Hypothalamus (tissue), 51 donors: ENCODE data around the gene WIPF2.
"Not testable (repeated sequence)": the region's sequence is repeated elsewhere in the genome, so short reads cannot be mapped to it uniquely, and the experiment has no call there.

Experiments
- DNase-seq, 51 donors: peaks; one replicate each; lab custom pipeline; 2025; lab: John Stamatoyannopoulos, UW

Gene WIPF2

DNA sequence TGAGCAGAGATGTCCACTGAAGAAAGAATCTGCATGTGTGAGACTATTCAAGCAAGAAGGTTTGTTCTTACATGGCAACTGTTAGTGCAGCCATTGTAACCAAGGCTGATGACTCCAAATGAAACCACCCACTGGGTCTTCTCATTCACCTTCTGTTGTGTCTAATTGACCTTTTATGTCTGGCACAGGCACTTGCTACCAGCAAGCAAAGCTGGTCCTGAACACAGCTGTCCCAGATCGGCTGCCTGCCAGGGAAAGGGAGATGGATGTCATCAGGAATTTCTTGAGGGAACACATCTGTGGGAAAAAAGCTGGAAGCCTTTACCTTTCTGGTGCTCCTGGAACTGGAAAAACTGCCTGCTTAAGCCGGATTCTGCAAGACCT is 72.2 kb downstream of the WIPF2 start:
- DNase-seq = no peak

DNA sequence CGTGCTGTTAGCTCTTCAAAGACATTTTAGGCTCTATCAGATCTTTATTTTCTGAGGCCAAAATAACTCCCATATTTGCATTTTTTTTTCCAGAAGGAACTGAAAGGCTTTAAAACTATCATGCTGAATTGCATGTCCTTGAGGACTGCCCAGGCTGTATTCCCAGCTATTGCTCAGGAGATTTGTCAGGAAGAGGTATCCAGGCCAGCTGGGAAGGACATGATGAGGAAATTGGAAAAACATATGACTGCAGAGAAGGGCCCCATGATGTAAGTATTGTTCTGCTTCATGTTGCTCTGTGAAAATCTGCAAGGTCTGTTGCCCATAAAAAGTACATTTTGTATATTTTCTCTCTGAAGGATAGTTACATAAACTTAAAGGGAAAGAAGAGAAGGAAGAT is 74.3 kb downstream of the WIPF2 start:
- DNase-seq = no peak

DNA sequence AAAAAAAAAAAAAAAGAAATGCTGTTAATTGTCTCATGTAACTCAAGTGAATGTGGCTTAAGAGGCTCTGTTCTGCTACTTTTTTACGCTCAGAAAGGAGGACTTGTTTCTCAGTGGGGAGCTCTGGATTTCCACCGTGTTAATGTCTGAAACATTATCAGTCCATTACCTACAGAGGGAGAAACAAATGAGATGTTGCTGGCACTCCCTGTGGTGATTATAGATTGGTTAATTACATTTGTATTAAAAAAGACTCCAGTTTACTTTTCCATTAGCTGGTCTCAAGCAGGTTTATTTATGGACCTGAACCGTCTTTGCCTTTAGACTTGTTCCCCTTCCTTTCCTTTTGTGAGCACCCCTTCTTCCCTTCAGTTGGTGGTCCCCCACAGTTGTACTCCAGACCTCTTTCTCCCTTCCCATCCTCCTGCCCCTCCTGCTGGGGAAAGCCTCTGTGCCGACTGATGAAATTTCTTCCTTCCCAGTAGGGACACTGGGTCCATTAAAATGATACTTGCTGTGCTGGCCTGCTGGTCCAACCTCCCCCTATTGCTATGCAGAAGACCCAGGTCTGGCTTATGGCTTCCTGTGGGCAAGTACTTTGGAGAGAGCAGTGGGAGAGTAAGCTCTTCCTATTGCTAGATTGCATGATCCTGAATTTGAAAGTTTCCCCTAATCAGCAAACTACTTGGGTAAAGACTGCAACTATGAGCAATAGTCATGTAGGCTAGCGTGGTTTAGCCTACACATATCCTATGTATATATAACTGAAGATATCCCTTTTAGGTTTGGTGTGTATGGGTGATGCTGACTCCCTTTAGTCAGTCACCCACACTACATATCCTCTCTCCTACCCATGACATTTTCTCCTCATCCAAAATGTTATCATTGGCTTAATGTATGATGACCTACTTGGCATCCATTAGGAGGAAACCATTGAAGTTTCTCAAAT is 76.7 kb downstream of the WIPF2 start:
- no peak for DNase-seq

DNA sequence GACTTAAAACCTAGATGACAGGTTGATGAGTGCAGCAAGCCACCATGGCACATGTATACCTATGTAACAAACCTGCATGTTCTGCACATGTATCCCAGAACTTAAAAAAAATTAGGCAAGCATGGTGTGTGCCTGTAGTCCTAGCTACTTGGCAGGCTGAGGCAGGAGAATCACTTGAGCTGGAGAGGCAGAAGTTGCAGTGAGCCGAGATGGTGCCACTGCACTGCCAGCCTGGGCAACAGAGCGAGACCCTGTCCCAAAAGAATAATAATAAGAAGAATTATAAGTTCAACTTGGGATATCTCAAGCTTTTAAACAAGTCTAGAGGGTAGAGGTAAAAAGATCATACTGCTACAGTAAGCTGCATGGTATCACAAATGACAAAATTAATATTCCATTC is 78.4 kb downstream of the WIPF2 start:
- no peak for DNase-seq

DNA sequence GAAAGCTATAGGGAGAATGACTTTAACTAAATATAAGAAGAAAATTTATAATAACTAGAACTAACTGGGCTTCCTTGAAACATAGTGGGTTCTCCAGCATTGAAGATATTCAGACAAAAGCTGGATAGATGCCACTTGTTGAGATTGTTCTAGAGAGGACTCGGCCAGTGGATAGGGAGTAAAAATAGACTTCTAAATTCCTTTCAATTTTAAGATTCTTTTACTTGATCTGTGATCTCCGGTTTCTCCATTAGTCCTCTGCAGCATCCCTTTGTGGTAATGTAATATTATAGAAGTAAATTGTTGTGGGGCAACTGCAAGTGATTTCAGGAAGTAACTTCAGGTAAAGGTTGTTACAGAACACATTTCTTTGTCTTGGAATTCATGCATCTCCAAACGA is 79.6 kb downstream of the WIPF2 start:
- DNase-seq = no peak

DNA sequence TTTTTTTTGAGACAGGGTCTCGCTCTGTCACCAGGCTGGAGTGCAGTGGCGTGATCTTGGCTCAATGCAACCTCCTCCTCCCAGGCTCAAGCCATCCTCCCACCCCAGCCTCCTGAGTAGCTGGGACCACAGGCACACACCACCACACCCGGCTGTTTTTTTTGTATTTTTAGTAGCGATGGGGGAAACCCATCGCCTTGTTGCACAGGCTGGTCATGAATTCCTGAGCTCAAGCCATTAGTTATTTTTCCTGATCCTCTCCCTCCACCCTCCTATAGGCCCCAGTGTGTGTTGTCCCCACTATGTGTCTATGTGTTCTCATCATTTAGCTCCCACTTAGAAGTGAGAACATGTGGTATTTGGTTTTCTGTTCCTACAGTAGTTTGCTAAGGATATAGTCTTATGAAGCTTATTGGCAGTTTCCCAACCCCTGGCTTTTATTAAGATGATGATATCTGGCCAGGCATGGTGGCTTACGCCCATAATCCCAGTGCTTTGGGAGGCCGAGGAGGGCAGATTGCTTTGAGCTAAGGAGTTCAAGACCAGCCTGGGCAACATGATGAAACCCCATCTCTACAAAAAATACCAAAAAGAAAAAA is 80.2 kb downstream of the WIPF2 start:
- DNase-seq = not testable (repeated sequence)

DNA sequence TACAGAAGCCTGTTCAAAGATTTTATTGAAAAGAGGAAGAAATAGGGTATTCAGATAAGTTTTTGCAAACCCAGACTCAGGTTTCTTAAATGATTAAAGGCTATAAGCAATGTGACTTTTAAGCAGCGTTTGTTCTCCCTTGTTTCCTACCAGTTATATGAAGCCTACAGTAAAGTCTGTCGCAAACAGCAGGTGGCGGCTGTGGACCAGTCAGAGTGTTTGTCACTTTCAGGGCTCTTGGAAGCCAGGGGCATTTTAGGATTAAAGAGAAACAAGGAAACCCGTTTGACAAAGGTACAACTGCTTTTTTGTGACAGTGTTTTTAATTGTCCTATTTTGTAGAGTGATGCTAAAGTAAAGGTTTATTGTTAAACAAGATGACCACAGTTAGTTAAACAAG is 82.2 kb downstream of the WIPF2 start:
- no peak for DNase-seq

DNA sequence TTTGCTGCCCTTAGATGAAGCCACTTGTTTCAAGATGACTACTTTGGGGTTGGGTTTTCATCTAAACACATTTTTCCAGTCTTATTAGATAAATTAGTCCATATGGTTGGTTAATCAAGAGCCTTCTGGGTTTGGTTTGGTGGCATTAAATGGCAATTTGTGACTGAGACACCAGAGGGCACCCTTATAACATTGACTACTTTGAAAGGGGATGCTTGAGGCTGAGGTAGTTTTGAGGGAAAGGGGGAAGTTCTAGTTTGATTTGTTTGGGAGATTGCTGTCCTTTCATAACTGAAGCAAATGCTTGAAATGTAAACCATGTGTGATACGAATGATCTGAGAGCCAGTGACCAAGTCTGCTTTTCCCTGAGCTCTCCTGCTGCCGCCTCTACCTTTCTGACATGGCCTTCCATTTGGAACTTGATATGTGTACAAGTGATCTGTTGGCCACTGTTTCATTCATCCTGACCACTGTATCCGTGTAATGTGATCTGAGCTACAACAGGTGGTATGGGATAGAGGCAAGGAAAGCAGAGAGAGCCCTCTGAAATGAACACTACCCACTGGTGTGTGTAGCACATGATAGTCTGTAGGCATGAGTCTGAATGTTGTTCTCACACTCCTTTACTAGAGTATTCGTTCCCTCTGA is 84.0 kb downstream of the WIPF2 start:
- peak in 13 of 51 donors; percentile 10 to 64 (median 37) for DNase-seq

DNA sequence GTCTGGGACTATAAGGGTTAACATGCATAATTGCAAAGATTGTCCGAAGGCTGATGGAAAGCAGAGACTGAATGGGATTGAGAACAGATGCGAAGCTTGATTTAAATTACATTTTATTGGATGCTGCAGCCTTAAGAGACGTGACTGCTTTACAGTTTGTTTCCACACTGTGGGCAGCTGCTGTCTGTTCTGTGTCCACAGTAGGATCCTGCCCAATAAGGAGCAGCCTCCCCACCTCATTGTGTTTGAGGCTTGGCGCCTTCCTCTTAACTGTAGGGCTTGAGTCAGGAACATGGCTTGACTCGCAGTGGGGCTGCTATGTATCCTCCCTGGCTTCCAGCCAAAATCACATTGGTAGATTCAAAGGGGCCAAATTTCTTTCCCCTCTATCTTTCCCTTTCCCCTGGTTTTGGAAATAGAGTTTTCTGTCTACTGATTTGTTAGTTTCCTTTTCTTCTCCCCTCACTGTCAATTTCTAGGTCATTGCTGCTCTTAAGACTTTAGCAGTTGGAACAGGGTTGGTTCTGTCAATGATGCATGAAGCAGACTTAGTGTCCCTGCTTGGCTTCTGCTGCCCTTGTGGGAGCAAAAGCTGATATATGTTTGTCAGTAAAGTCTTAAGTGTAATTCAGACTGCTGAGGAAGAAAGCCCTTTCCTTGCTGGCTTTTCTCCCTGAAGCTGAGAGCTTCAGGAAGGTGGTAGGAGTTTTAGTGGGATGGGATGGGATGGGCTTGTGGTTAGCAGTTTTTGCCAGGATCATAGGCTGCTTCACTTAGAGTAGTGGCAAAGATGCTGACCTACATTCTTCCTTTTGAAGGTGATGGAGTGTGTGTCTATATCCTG is 84.8 kb downstream of the WIPF2 start:
- no peak for DNase-seq

DNA sequence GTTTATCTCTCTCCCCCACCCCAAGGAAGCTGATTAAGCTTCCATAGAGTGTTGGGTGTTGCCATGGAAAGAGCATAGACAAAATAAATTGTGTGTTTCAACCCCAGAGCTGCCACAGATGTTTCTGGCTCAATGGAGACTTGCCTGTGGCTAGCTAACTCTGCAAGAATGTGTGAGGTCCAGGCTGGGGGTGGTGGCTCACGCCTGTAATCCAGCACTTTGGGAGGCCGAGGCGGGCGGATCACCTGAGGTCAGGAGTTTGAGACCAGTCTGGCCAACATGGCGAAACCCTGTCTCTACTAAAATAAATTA is 85.4 kb downstream of the WIPF2 start:
- DNase-seq = not testable (repeated sequence)

DNA sequence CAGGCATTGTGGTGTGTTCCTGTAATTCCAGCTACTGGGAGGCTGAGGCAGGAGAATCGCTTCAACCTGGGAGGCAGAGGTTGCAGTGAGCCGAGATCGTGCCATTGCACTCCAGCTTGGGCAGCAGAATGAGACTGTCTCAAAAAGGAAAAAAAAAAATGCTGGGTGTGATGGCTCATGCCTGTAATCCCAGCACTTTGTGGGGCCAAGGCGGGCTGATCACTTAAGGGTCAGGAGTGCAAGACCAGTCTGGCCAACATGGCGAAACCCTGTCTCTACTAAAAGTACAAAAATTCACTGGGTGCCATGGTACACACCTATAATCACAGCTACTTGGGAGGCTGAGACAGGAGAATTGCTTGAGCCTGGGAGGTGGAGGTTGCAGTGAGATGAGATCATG is 85.8 kb downstream of the WIPF2 start:
- not testable (repeated sequence) for DNase-seq

DNA sequence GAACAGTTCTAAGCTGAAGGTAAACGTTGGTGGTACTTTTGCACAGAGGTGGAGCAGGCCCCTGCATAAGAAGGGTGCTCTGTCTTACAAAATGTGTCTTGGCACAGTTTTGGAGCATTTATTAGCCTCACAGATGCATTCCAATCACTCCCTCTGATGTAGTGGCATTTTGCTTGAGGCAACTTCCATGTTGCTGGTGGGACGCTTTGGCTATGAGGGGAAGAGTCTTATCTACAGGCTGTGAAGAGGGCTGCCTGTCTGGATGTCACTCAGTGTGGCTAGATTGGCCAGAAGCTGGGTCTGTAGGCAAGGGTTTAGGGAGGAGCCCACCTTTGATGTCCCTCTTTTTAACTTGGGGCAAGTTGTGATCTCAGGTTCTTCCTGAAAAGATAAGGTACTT is 87.3 kb downstream of the WIPF2 start:
- no peak for DNase-seq

DNA sequence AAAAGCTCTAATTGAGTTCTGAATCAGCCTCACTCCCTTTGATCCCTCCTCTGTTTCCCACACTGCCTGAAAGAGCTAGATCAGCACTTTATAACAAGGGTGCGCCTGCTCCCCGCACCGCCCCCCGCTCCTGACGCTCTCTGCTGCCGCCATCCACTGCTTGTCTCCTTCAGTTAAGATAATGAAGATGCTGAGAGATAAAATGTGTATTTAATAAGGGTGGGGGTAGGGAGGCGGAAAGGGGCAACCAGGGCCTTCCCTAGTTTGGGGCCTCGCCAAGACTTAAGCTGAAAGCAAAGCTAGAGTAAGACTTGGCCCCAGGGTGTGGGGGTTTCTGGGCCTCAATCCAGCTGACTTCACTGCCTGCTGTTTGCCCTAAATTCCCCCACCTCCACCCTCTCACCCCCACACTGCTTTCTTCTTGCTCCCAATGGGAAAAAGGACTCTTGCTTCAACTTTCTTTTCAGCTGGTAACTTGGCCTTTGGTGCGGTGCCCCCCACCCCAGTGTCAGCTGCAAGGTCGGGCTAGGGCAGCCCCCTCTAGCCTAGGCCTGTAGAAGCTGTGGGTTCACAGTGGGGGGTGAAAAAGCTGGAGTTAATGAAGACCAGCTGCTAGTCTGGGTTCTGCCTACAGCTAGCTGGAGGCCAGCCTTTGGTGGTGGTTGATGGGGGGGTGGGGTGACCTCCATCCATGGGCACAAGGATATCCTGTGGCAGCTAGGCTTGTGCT is 88.1 kb downstream of the WIPF2 start:
- peak in 2 of 51 donors; percentile 15 to 20 for DNase-seq

DNA sequence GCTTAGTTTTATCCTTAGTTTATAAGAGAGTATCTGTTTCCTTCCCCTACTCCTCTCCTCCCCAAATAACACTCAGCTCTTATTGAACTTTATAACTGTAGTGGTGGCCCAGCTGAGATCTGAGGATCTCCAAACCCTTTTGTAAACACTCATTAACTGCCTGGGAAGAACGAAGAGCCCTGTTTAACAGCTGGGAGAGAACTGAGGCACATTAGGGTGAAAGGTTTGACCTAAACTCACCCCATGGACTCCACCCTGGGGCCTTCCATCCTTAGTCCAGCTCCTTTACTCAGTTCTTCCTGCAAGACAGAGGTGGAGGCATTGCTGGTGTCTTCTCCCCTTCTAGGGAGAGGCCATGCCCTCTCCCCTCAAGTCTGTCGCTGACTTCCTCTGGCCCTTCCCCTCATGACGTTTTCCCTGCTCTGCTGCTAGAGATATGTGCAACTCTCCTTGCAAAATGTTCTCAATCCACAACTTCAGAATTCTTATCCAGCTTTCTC is 88.7 kb downstream of the WIPF2 start:
- no peak for DNase-seq

DNA sequence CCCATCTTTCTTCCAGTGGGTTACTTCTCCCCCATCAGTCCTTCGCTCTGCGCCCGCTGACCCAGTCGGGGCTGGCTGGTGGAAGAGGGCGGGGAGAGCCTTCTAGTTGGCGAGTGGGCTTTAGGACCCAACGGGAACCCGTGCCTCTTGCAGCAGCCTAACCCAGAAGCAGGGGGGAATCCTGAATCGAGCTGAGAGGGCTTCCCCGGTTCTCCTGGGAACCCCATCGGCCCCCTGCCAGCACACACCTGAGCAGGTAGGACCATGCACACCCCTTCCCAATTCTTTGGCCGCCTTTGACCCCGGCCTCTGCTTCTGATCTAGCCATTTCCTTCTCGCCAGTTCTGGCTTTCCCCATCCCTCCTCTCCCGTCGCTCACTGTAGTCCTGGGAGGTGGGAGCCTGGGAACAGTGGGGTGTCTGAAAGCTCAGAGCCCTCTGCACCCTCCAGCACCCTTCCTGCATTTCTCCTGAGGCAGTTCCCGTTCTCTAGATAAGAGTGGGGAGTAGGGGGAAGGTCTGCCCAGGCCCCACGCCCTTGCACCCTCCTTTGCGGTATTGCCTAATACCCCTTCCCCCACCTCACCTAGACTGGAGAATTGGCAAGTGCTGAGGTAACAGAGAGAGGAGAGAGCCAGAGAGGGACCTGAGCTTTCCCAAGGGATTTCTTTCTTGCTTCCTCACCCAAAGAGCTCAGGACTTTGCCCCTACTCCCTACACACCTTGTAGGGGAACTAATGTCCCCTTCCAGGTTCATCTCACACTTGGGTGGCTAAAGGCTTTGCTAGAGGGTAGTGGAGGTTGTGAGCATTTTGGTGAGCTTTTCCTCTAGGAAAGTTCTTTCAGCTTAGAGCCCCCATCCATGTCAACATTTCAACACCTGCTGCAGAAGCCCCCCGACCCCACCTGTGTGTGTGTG is 90.2 kb downstream of the WIPF2 start, which contains the start of gene RARA:
Gene RARA (plus strand): TSS at position 150 of the 918 bp plus-strand sequence. CDS start 22,039 bp downstream, outside the sequence.
- DNase-seq = peak in 27 of 51 donors; percentile 22 to 78 (median 48)

DNA sequence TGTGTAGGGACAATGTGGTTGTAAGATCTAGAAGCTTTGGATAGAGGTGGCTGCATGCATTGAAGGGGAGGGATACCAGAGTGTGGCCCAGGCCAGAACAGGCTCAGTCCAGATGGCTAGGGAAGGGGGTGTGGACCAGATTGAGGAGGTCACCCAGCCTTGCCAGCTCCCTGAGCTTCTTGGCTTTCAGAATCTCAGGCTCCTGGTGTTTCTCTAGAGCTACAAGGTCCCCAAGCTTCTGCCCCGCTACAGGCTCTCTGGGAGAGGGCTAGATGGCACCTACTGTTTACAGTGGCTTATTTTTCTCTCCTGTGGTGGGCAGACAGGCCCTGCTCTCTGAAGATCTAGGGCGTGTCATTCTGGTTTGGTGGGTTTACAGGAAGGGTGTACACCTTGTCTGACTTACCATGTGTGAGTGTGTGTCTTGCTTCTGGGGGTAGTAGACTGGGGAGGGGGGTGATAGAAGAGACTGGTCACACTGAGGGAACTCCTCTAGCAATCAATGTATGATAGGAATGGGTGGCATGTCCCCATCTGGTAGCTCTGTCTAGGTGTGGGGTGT is 90.9 kb downstream of the WIPF2 start:
- no peak for DNase-seq

DNA sequence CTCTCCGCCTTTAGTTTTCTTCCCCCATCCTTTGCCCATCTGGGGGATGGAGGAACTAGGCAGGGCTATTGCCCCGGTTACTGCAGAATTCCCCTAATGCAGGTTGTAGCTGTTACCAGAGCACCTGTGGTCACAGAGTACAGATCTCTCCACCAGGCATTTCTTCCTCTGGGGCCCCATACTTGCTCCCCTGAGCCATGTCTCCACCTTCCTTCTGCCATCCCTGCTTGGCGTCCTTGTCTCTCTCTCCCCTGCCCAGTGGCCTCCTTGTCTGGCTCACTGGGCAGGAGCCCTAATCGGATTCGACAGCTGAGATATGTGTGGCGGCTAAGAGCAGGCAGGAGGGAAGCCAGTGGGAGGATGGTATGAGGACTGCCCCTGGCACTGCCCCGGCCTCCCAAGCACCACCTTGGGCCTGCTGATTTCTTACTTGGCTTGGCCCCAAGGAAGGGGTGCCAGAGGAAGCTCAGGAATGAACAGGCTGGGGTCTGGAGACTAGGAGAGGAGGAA is 91.8 kb downstream of the WIPF2 start:
- DNase-seq = no peak

DNA sequence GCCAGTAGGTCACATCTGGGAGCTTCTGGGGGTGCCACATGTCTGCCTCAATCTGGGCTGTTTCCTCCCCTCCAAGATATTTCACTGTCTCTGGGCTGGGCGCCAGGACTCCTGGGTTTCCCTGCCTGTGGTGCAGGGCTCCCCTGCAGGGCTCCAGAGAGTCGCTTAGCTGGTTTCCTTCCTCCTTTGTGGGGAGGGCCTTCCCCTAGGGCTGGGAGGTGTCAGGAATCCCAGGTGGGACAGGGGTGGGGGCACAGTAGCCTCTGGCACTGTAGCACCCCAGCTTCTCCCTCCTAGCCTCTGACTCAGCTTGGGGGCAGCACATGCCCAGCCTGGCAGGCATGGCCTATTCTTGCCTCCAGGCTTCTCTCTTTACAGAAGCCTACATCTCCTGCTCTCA is 92.5 kb downstream of the WIPF2 start:
- DNase-seq = peak in 4 of 51 donors; percentile 18 to 38 (median 24)
